ENCODE data around the gene ANKRD53.

ANKRD53 gene

DNA sequence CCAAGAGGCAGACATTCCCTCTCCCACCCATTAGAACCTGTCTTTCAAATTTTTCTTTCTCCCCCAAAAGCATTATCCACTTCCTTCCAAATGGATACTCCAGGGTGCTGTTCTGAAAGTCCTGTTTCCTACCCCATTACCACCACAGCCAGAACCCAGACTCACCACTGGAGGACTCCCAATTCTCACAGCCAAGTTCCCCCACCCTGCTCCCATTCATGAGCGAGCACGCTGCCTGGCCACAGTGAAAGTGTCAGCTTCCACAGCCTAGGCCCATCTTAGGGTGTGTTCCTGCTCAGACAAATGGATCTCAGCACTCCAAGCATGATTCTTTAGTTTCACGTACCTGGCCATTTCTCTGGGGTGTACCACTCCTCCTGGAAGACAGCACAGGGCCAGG is 3.8 kb upstream of the ANKRD53 start:
- no peak for DNase-seq (ENCODE audit: low spot score)
- H3K27ac Mint-ChIP-seq = no peak overlapping the region
- no peaks in the 10 kb centered on the region for H3K9me3 Mint-ChIP-seq
- peaks cover 27% of the 10 kb centered on the region for H3K27me3 Mint-ChIP-seq (ENCODE audit: low read depth)
- H3K4me3 Mint-ChIP-seq = no peak overlapping the region
- no peaks in the 10 kb centered on the region for H3K36me3 Mint-ChIP-seq (ENCODE audit: low read depth)
- H3K4me1 Mint-ChIP-seq (ENCODE audit: low read depth) = peaks cover 14% of the 10 kb centered on the region

DNA sequence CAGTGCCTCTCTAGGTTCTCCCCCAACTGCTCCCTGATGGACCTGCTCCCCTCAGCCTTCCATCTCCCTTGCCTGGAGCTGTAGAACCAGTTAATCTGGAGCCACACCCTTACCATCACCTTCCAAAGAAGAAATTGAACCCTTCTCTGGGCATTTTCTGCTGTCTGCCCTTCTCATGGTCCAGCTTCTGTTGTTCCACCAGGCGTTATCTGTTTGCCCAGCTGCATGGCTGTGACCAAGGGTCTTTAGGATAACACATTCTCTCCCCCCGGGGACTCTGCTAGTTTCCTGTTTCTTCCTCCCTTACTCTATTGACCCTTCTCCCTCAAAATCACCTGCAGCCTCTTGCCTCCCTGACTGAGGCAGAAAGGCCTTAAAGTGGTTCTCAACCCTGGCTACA is 3.2 kb upstream of the ANKRD53 start:
- Mint-ChIP-seq H3K36me3 (ENCODE audit: low read depth) (no peaks in the 10 kb centered on the region), H3K4me3 (no peak overlapping the region), H3K4me1 (ENCODE audit: low read depth) (peaks cover 14% of the 10 kb centered on the region), H3K27ac (no peak overlapping the region), H3K27me3 (ENCODE audit: low read depth) (peaks cover 25% of the 10 kb centered on the region), H3K9me3 (no peaks in the 10 kb centered on the region)
- DNase-seq (ENCODE audit: low spot score) = no peak

DNA sequence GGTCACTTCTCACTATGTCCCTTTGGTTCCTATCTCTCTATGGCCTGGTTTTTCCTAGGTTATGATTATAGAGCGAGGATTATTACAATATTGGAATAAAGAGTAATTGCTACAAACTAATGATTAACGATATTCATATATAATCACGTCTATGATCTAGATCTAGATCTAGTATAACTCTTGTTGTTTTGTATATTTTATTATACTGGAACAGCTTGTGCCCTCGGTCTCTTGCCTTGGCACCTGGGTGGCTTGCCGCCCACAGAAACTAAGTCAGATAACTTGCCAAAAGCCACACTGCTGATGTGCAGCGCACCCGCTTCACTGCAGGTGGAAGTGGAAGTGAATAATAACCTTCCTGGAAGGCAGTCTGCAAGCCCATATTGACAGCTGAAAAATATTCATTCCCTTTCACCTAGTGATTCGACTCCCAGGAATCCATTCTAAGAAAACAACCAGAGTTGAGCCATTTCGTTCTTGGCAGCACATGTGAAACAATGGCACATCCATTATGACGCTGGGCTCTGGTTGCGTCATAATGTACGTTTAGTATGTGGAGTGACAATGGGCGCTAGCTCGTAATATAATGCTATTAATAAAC is 725 bp upstream of the ANKRD53 start:
- Mint-ChIP-seq H3K4me1 (ENCODE audit: low read depth) (peaks cover 14% of the 10 kb centered on the region), H3K27me3 (ENCODE audit: low read depth) (peaks cover 6% of the 10 kb centered on the region), H3K27ac (peak overlapping the region; percentile 84), H3K9me3 (no peaks in the 10 kb centered on the region), H3K4me3 (peak overlapping the region; percentile 84), H3K36me3 (ENCODE audit: low read depth) (no peaks in the 10 kb centered on the region)
- peak; percentile 24 for DNase-seq (ENCODE audit: low spot score)

DNA sequence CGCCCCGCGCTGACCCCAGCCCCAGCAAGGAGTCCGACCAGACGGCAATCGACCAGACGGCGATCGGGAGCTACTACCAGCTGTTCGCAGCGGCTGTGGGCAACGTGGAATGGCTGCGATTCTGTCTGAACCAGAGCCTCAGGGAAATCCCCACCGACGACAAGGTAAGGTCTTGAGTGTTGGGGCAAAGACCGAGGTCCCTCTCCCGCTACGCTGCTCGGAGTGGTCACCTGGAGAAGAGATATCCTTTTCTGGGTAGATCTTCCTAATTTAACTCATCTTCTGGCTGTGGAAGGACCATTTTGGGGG is 704 bp downstream of the ANKRD53 start:
- H3K4me1 Mint-ChIP-seq (ENCODE audit: low read depth) = peaks cover 14% of the 10 kb centered on the region
- no peak overlapping the region for H3K27ac Mint-ChIP-seq
- H3K36me3 Mint-ChIP-seq (ENCODE audit: low read depth) = no peaks in the 10 kb centered on the region
- no peaks in the 10 kb centered on the region for H3K9me3 Mint-ChIP-seq
- no peak overlapping the region for H3K4me3 Mint-ChIP-seq
- no peak for DNase-seq (ENCODE audit: low spot score)
- no peaks in the 10 kb centered on the region for H3K27me3 Mint-ChIP-seq (ENCODE audit: low read depth)

DNA sequence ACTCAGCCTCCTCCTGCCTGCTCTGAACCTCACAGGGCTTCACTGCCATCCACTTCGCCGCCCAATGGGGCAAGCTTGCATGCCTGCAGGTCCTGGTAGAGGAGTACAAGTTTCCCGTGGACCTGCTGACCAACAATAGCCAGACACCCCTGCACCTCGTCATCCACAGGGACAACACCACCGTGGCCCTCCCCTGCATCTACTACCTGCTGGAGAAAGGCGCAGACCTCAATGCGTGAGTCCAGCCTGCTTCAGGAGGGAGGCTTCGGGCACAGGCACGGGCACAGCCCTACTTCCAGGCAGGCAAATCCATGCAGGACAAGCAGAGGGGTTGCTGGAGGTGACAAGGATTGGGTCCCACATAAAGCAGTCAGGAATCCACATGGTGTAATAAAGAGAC is 1.2 kb downstream of the ANKRD53 start:
- Mint-ChIP-seq H3K4me3 (no peak overlapping the region), H3K27me3 (ENCODE audit: low read depth) (no peaks in the 10 kb centered on the region), H3K27ac (no peak overlapping the region), H3K9me3 (no peaks in the 10 kb centered on the region), H3K4me1 (ENCODE audit: low read depth) (peaks cover 18% of the 10 kb centered on the region), H3K36me3 (ENCODE audit: low read depth) (no peaks in the 10 kb centered on the region)
- DNase-seq (ENCODE audit: low spot score) = no peak

DNA sequence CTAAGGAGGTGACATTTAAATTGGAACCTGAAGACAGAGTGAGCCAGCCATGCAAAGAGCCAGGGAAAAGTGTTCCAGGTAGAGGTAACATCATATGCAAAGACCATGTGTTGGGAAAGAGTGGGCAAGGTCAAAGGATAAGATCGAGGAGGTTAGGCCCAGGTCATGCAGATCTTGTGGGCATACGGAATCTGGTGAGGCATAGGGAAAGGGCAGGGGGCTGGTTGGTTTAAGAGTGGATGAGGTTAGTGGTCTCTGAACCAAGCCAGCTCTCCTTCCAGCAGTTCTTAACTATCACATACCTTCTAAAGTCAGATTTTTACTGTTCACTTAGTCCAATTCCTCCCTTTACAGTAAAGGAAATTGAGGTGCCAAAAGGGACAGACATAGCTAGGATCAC is 3.0 kb downstream of the ANKRD53 start:
- no peak for DNase-seq (ENCODE audit: low spot score)
- H3K36me3 Mint-ChIP-seq (ENCODE audit: low read depth) = peaks cover 7% of the 10 kb centered on the region
- H3K27ac Mint-ChIP-seq = no peak overlapping the region
- H3K27me3 Mint-ChIP-seq (ENCODE audit: low read depth) = no peaks in the 10 kb centered on the region
- no peaks in the 10 kb centered on the region for H3K9me3 Mint-ChIP-seq
- H3K4me3 Mint-ChIP-seq = no peak overlapping the region
- H3K4me1 Mint-ChIP-seq (ENCODE audit: low read depth) = peaks cover 19% of the 10 kb centered on the region

DNA sequence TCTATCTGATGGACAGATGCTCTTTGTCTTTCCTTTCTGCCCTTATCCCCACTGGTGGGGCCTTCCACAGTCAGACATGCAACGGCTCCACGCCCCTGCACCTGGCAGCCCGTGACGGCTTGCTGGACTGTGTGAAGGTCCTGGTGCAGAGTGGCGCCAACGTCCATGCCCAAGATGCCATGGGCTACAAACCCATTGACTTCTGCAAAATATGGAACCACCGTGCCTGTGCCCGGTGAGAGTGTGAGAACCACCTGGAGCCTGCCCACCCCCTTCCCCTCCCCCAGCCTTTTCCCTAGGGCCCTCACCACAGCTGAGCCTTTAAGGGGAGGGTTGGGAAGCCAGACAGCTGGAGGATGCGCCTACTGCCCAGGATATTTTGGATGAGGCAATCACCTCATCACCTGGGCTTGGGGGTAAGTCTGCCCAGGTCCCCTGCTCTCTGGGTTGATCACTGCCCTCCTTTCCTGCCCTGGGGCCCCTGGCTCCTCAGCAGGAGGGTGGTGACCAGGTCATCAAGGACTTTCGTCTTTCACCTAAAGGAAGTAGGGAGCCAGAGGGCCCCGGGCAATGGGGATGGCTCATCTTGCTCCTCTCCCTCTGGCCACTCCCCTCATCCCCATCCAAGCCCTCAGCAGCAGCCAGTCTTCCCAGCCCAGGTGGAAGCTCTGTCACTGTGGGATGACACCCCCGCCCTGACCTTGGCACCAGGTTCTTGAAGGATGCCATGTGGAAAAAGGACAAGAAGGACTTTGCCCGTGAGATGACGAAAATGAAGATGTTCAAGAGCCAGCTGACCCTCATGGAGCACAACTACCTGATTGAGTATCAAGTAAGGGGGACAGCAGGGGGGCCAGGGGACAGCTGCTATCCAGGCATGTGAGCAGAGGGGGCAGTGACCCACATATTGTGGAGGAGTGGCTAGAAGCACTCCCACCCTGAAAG is 3.7 kb downstream of the ANKRD53 start:
- no peak overlapping the region for H3K27ac Mint-ChIP-seq
- peaks cover 13% of the 10 kb centered on the region for H3K36me3 Mint-ChIP-seq (ENCODE audit: low read depth)
- no peaks in the 10 kb centered on the region for H3K27me3 Mint-ChIP-seq (ENCODE audit: low read depth)
- H3K9me3 Mint-ChIP-seq = no peaks in the 10 kb centered on the region
- H3K4me3 Mint-ChIP-seq = no peak overlapping the region
- H3K4me1 Mint-ChIP-seq (ENCODE audit: low read depth) = peaks cover 15% of the 10 kb centered on the region
- DNase-seq (ENCODE audit: low spot score) = no peak

DNA sequence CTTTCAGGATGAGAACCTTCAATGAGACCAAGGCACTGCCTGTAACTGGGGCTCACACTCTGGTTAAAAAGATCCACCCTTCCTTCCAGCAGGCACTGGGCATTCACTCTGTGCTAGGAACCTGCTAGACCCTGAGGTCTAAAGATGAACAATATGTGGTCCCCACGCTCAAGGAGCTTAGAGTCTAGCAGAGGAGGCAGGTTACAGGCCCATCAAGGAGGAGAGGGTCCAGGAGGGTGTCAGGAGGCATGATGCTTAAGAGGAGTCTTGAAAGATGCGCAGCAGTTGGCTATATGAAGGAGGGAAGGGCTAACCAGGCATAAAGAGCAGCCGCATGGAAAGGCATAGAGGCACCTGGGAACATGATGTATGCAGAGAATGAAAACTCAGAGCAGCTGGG is 4.5 kb downstream of the ANKRD53 start:
- Mint-ChIP-seq H3K4me1 (ENCODE audit: low read depth) (peaks cover 8% of the 10 kb centered on the region), H3K4me3 (no peak overlapping the region), H3K27ac (no peak overlapping the region), H3K36me3 (ENCODE audit: low read depth) (peaks cover 13% of the 10 kb centered on the region), H3K27me3 (ENCODE audit: low read depth) (no peaks in the 10 kb centered on the region), H3K9me3 (no peaks in the 10 kb centered on the region)
- no peak for DNase-seq (ENCODE audit: low spot score)

DNA sequence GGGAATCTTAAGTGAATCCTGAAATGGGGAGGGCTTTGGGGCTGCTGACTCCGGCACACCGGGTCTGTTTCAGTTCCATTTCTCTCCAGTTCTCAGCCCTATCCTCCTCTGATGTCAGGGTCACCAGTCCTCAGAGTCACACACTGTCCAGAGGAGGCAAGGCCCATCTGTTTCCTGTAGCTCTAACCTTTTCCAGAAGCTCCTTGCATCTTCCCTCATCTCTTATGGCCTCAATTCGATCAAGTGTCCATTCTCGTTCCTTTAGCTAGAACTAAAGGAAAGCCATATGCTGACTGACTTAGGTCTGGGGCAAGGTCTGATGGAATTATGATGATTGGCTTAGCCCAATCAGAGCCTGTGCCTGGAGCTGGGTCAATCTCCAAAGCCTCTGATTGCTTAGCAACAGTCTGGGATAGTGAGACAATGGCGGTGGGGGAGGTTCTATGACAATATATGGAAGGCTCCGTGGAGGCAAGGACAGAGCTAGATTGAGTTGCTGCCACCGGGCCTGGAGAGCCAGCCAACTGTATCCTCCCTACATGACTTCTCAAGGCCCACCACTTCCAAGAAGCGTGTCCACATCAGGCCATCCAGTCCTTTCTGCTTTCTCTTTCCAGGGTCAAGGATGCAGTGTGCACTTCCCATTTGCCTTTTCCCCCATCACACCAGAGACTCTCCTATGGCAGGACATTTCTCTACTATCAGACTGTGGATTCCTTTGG is 5.2 kb downstream of the ANKRD53 start:
- DNase-seq (ENCODE audit: low spot score) = no peak
- peaks cover 5% of the 10 kb centered on the region for H3K4me1 Mint-ChIP-seq (ENCODE audit: low read depth)
- peaks cover 17% of the 10 kb centered on the region for H3K36me3 Mint-ChIP-seq (ENCODE audit: low read depth)
- no peak overlapping the region for H3K4me3 Mint-ChIP-seq
- no peak overlapping the region for H3K27ac Mint-ChIP-seq
- no peaks in the 10 kb centered on the region for H3K27me3 Mint-ChIP-seq (ENCODE audit: low read depth)
- no peaks in the 10 kb centered on the region for H3K9me3 Mint-ChIP-seq

DNA sequence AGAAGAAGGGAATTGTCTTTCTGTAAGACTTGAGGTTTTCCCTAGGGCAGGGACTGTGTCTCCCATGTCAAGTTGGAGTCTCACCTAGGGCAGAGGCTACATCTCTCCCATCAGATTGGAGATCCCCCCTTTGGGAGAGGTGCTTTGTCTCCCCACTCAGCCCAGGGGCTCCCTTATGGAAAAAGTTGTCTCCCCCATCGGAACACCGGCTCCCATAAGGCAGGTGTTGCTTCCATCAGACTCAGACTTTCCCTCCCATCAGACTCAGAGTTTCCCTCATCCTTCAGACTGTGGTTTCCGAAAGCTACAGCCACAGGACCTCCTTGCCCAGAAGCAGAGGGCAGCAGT is 5.8 kb downstream of the ANKRD53 start:
- Mint-ChIP-seq H3K27ac (no peak overlapping the region), H3K27me3 (ENCODE audit: low read depth) (no peaks in the 10 kb centered on the region), H3K36me3 (ENCODE audit: low read depth) (peaks cover 22% of the 10 kb centered on the region), H3K4me3 (peak overlapping the region; percentile 53), H3K9me3 (no peaks in the 10 kb centered on the region), H3K4me1 (ENCODE audit: low read depth) (peaks cover 5% of the 10 kb centered on the region)
- DNase-seq (ENCODE audit: low spot score) = no peak

DNA sequence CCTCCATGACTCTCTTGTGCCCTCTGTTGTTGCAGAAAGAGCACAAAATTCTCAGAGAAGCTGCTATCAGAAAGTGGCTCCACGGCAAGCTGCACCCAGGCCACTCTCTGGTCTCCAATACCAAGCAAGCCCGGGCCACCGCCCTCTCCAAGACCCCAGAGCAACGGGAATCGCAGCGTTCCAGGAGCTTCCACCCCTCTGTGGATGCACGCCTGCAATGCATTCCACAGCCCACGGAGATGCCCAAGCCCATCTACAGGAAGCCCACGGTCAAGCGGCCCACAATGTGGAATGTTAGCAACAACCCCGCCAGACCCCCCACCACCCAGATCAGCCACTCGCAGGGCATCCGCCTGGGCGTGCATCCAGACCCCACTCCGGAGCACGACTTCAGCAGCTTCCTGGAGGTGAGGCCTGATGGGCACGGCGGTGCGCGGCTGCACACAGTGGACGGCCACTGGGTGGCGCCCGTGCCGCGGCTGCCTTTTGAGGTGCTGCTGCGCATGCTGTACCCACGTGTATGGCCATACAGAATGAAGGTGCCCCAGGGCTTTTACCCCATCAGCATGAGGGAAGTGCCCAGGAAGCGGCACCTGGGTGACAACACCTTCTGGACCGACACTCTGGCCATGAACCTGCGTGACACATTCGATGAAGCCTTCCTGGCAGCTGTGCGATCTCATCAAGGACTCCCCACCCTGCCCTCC is 6.3 kb downstream of the ANKRD53 start:
- Mint-ChIP-seq H3K4me1 (ENCODE audit: low read depth) (peaks cover 5% of the 10 kb centered on the region), H3K27me3 (ENCODE audit: low read depth) (no peaks in the 10 kb centered on the region), H3K36me3 (ENCODE audit: low read depth) (peaks cover 22% of the 10 kb centered on the region), H3K9me3 (no peaks in the 10 kb centered on the region), H3K27ac (no peak overlapping the region), H3K4me3 (peak overlapping the region; percentile 53)
- DNase-seq (ENCODE audit: low spot score) = peak; percentile 76

DNA sequence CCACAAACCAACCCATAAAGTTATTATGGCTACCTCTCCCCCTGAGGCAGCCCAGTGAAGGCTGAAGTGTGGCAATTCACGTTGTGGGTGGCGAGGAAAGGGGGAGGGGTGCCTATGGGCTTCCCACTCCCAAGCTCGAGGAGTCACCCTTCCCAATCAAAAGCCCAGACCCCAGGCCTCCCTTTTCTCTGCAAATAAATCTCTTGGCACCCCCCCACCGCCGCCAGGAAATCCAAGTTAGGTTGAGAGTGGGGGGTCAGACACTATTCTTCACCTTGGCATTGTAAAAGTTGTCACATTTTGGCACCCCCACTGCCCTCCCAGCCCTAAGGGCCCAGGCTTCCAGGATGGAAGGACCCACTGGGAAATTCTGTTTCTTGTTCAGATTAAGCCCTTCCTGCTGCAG is 6.9 kb downstream of the ANKRD53 start:
- DNase-seq (ENCODE audit: low spot score) = no peak
- peaks cover 22% of the 10 kb centered on the region for H3K36me3 Mint-ChIP-seq (ENCODE audit: low read depth)
- H3K4me1 Mint-ChIP-seq (ENCODE audit: low read depth) = peaks cover 5% of the 10 kb centered on the region
- no peak overlapping the region for H3K27ac Mint-ChIP-seq
- H3K4me3 Mint-ChIP-seq = no peak overlapping the region
- H3K27me3 Mint-ChIP-seq (ENCODE audit: low read depth) = no peaks in the 10 kb centered on the region
- H3K9me3 Mint-ChIP-seq = no peaks in the 10 kb centered on the region

DNA sequence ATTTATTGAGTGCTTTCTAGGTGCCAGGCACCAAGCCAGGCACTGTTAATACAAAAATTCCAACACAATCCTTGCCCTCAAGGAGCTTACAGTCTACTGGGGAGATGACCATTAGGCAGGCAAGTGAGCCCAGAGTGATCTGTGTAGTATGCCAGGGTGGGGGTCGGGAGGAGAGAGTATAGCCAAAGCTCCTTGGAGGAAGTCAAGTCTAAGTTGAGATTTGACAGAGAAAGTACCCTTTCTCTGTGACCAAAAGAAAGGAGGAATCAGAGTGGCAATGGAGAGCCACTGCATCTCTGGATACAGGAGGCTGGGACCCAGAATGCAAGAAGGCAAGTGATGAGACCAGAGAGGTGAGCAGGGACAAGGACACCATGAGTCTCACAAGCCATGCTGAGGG is 7.5 kb downstream of the ANKRD53 start:
- H3K9me3 Mint-ChIP-seq = no peaks in the 10 kb centered on the region
- H3K4me3 Mint-ChIP-seq = no peak overlapping the region
- H3K36me3 Mint-ChIP-seq (ENCODE audit: low read depth) = peaks cover 24% of the 10 kb centered on the region
- no peak for DNase-seq (ENCODE audit: low spot score)
- no peak overlapping the region for H3K27ac Mint-ChIP-seq
- peaks cover 5% of the 10 kb centered on the region for H3K4me1 Mint-ChIP-seq (ENCODE audit: low read depth)
- no peaks in the 10 kb centered on the region for H3K27me3 Mint-ChIP-seq (ENCODE audit: low read depth)

Measured in T-helper 2 cell treated with Interferon-gamma antibody and Interleukin-4, amounts not matched to agents 5 μg/mL and 100 μg/mL, for 36 hours (primary cell).